Muscle of arm (tissue), 12 donors: Measurements from ENCODE around the gene FBXL17. TPM values are rescaled to one million over a fixed set of nuclear protein-coding genes. Genes with fewer than 3 reads are reported as not detected.

ENCODE experiments used
- DNase-seq: peaks from one replicate; pipeline ENCODE4 v3.0.0-alpha.2; 2013
- polyA plus RNA-seq, 12 donors: library from polyadenylated mRNA; unstranded; fragments of 120-200 nt; gene quantifications; one replicate each; pipeline ENCODE4 v1.2.1, GENCODE V29; 2013; ENCODE audit not compliant: insufficient read length in 12 of 12

FBXL17 gene
- polyA plus RNA-seq, 12 donors = 14.7 to 208 (median 25.1) TPM

DNA sequence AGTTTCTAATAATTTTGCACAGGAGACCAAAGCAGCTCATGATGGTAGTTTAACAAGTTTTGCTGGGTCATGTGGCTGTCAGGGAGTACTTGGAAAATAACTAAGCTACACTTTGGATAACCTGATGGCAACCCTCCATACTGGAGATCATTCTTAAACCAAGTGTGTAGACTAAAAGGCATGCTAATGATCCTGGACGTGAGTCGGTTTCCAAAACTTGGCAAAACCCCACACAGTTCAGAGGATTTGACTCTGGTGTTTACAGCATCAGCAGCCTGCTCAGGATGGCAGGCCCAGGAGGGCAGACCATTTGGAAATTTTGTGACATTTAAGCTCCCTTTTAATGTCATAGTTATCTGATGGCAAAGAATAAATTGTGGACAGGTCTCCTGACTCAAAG lies 514.6 kb downstream of the FBXL17 start:
- no peak for DNase-seq

DNA sequence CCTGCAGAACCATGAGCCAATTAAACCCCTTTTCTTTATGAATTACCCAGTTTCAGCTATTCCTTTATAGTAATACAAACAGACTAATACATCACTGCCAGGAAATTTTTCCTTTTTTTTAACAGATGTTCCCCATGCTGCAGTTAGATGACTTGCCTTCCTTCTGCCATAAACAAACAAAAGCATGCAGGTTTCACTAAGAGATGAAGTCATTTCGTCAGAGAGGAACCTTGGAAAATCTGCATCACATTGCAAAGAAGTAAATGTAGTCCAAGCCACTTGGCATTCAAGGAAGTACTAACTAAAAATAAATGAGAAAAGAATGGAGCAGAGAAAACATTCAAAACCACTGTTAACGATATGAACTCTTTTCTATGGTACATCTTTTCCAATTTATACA lies 517.1 kb downstream of the FBXL17 start:
- peak; percentile 39 for DNase-seq

DNA sequence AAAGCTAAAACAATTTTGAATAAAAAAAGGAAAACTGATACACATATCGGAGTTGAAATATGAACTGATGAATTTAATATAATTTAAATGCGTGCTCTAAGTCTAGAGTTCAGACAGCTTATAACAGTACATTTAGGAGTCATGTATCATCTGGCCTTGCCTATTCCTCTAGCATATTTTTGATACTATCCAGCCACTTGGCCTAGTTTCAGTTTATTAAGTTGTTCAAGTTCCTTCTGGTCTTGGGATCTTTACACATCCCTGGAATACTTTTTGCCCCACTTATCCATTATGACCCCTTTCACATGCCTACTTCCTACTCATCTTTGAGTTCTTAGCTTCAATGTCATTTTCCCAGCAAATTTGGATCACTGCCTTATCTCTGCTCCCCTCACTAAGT lies 518.8 kb downstream of the FBXL17 start:
- no peak for DNase-seq

DNA sequence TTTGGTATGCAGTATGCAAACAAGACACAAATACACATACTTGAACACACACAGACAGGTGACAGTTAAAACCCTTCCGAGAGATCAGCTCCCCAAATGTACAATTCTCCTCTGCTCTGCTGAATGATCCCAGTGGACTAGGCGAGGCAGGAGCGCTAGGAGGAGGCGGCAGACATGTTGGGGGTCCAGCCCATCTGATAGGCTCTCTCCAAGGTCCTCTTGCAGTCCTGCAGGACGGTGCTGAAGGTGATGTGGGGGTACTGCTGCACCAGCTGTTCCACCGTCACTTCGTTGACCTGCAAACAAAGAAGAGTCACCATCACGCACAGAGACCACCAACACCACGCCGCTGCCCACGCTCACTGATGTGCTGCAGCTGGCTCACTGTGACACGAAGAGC lies 520.3 kb downstream of the FBXL17 start:
- DNase-seq = no peak

DNA sequence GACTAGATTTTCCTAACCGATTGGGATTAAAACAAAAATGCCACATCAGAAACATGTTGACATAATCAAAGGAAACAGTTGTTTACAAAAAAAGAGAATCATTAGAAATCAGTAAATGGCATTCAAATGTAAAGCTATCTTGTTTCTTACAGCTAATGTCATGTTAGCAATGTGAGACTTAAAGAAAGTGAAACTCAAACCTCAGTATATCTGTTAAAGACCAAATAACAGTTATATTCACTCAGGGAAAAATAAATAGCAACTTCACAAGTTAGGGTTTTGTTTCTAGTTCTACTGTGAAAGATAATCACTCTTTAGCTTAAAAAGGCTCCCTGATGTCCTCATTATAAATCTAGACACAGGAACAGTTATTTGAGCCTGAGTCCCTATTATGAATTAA lies 521.9 kb downstream of the FBXL17 start:
- DNase-seq = no peak

DNA sequence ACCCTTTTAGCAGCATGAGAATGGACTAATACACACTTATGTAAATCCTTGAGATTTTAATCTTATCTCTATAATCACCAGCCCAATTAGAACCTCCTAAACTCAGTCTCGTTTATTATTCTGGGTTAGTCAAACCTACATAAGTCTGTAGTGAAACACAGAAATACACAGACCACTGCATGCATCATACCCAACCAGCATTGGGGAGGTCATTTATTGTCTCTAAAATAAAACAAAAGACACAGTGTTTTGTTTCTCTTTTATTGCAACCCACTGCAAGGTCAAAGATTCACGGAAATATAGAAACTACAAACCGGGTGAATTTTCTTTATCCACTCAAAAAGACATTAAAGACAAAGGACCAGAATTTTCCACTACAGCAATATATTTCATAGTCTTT lies 523.1 kb downstream of the FBXL17 start:
- no peak for DNase-seq

DNA sequence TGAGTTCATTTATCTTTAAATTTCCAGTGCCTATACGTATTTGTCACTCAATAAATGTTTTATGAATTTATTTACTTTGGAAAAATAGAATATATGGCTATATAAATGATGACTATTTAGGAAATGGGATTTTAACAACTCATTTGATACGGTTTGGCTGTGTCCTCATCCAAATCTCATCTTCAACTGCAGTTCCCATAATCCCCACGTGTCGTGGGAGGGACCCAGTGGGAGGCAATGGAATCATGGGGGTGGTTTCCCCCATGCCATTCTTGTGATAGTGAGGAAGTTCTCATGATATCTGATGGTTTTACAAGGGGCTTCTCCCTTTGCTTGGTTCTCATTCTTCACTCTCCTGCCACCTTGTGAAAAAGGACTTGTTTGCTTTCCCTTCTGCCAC lies 523.6 kb downstream of the FBXL17 start:
- no peak for DNase-seq

DNA sequence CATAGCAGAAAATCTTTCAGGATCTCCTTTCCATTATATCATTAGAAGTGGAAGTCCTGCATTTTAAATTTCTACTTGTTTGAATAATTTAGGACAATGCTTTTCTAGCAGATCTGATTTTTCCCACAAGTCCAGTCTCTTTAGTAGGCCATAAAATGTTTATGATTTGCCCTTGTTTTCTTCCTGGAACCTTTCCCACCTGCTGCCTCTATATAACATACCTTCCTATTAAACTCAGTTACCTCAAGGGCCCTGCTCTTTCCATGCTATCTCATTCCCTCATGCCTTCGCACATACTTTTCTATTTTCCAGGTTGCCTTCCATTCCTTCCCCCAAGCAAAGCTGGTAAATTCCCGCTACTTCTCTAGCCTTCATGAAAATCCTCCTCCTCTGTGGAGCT lies 524.1 kb downstream of the FBXL17 start:
- DNase-seq = no peak

DNA sequence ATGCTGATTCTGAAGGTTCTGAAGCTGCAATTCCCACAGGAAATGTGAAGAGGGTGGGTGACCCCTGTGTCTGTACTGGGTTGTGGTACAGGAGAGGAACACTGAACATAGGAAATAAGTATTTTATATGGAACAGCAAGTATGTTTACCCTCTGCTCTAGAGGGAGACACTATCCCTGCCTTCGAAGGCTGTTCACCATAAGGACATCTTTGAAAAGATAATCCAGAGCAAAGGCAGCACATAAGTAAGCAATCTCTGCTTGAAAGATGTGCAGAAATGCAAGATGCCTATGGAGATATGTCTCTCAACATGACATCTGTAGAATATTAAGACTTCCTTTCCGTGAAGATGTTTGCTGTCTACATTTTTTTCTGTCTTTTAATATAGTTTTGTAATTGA lies 526.7 kb downstream of the FBXL17 start:
- DNase-seq = no peak

DNA sequence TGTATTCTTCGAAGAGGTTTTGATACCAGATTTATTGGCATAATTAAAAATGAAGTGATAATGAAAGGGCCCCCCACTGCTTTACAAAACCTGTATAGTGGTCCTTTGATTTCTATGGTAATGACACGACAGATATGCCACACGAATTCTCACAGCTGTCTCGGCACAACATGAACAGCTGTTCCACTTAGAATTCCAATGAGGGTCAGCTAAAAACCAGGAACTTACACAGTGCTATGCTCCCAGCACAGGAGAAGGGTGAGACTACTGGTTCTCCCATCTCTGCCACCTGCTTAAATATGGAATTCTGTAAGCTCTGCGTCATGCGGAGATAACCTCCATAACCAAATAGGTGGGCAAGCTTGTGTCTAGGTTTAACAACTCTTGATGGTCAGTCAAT lies 528.2 kb downstream of the FBXL17 start:
- no peak for DNase-seq

DNA sequence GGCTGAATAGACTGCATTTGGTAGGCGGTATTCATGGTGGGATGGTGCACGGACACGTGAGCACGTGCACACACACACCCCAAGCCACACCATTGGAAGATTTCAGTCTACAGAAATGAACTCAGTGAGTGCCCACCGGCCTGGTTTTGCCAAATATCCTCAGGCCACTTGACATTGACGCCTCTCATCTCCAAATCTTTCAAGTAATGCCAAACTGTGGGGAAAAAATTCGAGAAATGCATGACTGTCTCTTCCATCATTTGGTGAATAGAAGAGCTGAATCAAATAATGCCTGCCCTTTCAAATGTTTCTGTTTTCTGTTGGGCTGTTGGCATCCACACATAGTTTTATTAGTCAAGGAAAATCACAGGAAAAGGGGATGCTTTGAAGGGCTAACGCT lies 528.9 kb downstream of the FBXL17 start:
- DNase-seq = no peak

DNA sequence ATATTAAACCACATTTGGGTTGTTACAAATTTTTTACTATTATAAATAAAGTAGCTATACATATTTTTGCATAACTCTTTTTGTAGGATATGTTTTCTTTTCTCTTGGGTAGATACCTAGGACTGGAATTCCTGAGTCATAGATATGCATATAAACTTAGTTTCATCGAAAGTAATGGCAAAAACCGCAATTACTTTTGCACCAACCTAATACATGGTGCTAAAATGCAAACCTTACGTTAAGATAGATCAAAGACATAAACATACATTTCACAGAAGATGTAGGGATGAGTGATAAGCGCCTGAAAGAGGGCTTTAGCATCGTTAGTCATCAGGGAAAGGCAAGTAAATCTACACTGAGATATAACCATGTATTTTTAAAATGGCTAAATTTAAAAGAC lies 532.8 kb downstream of the FBXL17 start:
- DNase-seq = no peak

DNA sequence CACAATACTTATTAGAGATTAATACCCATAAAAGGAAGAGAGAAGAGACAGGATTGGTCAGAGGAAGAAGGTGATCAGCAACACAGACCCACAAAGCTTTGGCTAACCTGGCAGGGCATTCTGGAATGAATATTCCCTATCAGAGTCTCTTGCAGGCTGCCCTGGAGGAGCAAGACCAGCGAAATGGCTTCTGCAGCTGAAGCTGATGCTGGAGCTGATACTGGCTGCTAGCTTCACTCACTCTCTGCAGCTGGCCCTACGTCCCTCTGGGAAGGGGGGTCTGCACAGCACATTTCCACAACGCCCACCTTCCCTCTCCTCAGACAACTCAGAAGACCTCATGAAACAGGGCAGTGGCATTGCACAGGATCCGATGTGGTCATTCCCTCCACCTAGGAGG lies 541.3 kb downstream of the FBXL17 start:
- no peak for DNase-seq

DNA sequence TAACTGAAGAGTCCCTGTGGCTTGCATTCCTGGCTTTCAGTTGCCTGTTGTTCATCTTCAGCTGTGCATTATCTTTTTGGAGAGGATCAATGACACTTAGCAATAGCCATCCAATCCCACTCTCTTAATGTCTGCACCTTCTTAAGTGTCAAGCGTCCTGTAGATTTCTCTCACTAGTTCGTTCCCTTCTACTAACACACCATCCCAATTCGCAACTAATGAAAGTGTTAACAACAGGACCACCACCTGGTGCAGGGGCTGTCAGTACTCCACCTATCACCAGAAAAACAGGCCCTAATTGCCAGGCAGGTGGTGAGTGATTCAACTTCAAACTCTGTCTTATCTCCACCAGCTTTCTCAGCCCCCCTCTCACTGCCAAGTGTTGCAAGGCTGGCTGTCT lies 541.7 kb downstream of the FBXL17 start:
- no peak for DNase-seq

DNA sequence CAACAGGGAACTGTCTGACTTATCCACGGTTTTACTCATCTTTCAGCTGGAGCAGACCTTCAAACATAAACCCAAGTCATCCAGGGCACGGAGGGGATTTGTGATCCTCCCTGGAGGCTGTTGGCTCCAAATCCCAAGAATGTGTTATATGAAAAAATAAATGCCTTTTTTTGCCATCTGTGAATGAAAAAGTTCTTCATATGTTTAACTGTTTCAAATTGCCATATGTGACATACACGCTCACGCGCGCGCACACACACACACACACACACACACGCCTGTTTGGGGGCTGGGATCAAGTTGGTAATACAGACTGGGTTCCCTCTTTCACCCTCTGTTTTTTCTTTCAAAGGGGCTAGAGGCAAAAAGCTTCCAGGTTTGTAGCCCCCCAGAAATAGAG lies 546.8 kb downstream of the FBXL17 start:
- DNase-seq = no peak

DNA sequence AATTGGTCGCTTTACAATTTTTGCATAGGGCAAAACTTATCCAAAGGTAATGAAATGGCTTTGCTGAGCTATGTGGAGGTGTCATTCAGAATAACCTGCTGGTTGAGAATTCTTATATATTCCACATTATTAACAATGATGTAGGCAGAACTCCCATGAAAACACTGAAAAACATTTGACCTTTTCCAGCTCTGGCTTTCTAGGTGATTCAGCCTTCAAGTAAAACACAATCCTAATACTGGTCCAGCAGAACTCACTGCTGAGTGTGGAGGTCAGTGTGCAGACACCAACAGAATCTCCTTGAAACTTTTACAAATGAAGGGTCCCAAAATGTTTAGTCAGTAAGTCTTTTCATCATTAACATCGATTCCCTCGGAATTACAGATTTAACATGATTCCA lies 549.2 kb downstream of the FBXL17 start:
- DNase-seq = no peak

DNA sequence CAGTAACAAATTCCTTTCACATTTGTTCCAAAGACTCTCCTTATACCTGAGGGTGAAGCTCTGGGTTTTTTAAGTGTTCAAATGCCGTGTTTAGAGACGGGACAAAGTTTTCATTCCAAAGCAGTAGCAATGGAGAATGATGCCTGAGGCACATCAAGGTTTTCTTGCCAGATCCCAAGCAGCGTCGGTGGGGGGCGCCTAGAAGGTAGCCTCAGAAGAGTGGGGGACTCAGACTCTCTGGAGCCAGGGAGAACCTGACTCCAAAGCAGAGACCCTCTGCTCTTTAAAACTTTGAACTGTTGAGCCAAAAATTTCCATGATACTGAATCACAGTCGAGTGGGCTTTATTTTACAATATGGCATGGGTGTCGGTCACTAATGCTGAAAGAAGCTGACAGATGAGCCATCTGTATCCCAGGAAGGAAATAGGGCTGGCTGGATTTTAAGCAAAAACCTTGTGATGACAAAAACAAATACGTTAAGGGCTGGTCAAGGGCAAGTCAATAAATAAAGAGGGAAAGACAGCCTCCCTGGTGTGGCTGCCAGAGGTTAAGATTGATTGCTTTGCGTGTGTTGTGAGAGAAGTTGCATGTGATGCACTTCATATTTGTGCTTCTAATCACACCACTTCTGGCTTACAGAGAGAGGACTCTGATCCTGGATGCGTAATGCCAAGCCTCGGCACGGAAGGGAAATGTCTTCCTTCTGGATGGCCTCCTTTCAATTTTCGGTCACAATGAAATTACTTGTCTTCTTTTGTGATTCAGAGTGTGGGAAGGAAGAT lies 550.1 kb downstream of the FBXL17 start:
- no peak for DNase-seq

DNA sequence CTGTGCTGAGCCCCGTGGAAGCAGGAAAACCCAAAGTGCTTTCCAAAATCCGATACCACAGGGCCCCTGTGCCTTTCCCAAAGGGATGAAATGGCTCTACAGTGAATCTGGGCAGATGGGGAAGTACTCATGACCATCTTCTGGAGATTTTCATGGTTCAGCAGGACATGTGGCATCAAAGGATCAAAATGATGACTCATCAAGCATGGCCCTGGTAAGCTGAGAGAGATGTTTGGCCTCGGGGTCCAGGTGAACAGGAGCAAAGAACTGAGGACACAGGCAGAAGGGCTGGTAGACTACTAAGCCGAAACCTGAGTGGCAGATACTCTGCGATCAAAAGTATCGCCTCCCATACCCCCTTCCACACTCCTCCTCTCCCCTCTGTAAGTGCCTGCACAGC lies 551.1 kb downstream of the FBXL17 start:
- DNase-seq = no peak

DNA sequence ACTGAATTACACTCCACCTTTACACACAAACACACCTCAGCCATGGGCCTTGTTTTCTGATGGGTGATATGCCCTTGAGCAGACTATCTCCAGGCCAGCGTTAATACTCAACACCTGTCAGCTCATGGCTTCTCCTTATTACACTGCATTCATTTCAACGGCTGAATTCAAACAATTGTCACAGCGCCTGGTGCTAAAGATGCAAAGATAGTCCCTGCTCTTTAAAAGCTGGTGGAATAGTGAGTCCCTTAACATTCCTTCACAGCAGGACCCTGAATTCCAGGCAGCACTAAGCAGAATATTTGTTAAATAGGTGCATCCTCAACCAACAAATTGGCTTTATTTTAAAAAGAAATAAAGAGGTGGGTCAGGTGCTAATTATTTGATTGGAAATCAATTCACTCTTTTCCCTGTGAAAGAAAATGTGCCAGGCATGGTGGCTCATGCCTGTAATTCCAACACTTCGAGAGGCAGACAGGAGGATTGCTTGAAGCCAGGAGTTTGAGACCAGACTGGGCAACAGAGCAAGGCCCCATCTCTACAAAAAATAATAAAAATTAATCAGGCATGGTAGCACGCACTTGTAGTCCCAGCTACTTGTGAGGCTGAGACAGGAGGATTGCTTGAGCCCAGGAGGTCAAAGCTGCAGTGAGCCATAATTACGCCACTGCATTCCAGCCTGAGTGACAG lies 555.4 kb downstream of the FBXL17 start:
- no peak for DNase-seq

DNA sequence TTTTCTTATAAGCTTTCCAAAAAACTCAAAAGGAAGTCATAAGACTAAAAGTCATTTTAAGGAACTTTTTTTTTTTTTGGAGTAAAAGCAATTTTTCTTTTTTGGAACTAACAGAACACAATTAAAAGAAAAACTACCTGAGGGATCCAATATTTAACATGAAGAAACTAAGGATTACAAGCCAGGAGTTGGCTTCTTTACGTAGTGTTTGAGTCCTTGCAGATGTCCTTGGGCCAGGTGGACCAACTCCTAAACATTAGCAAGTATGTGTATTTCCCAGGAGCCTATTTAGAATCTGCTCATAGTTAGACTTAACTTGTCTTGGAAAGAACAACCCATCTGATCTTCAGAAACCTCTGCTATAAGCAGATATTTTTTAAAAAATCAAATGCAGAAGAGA lies 557.1 kb downstream of the FBXL17 start:
- no peak for DNase-seq

DNA sequence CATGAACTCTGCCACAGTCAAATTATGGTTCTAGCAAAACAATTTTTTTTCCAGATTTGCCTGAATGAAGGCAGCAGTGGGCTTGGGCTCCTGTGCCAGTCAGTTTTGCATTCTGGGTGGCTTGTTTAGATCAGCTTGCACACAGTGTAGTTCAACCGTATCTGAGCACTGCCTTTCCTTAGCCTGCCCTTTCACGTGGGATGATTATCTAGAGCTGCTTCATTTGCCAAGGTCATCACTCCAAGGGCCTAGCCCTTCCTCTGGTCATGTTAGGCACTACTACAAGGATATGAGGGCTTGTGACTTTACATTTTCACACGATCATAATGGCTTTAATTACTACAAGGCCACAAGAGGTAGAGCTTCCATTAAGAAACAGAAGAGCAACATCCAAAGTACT lies 560.6 kb downstream of the FBXL17 start:
- no peak for DNase-seq

DNA sequence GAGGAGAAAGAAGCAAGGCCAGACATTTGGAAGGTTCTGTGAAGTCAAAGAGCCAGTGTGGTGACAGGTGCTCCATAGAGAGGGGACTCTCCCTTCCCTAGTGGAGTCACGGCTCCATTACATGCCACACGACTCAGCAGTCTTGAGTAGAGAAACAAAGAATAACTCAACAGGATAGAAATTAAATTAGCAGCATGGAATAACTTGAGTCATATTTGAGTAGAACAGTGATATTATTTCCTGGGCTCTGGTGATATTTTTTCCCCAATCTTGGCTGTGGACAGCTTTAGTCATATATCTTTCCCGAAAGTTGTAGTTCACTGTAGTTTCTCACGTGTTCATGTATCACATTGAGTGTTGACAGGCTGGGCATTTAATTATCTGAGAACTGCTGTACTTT lies 561.5 kb downstream of the FBXL17 start:
- DNase-seq = no peak

DNA sequence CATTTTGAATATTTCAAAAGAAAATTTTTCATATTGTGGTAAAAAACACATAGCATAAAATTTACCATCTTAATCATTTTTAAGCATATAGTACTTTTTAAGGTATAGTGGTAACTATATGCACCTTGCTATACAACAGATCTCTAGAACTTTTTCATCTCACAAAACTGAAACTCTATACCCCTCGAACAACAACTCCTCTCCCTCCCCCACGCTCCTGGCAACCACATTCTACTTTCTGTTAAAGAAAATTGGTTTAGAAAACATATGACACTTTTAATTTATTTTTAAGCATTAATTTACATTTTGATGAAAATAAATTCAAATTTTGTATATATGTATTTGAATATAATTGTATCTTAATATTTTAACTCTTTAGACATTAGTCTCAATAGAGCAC lies 563.9 kb downstream of the FBXL17 start:
- DNase-seq = no peak

DNA sequence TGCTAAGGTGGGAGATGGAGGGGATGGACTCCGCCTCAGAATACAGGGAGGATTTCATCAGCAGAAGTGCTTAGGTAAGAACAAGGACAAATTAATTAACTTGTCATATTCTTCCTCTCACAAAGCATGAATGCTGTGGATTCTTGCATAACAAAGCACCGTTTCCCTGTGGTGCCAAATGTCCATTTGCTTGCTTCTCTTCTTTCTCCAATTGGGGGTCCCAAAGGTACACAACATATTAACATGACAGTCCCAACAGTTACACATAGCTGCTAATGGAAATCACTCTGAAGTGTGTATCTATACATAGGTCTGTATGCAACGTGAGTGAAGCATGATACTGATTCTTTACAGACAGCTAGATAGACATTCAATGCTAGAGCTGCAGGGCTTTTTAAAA lies 564.5 kb downstream of the FBXL17 start:
- no peak for DNase-seq
